Dermis lymphatic vessel endothelial cell (primary cell): ENCODE results near the gene C6orf89. TPM values are rescaled to one million over a fixed set of nuclear protein-coding genes. Genes with fewer than 3 reads are reported as not detected.

ENCODE experiments used
- total RNA-seq: library from RNA; depleted of rRNA; stranded (reverse); fragments of >200 nt; gene quantifications from 2 replicates; pipeline ENCODE4 v1.2.1, GENCODE V29; 2014

C6orf89 gene
- 26.3 and 27.6 TPM in 2 replicates for total RNA-seq

GRCh38 chr6:36885461-36886401, at the start of gene C6orf89:
Gene C6orf89 (plus strand): TSS chr6:36885952. CDS start chr6:36899445, 13,493 bp downstream.

GRCh38 chr6:36838896-36839748, 46.6 kb upstream of the C6orf89 start, which contains the start of gene CPNE5:
Gene CPNE5 (minus strand): TSS chr6:36839444. CDS start chr6:36839377, 67 bp downstream.

GRCh38 chr6:36874443-36875249, 11.1 kb upstream of the C6orf89 start, which contains the start of gene PPIL1:
Gene PPIL1 (minus strand): TSS chr6:36874803. CDS start chr6:36874772, 31 bp downstream.

GRCh38 chr6:36954262-36954931, 68.6 kb downstream of the C6orf89 start, which contains the start of gene PI16:
Gene PI16 (plus strand): TSS chr6:36954738. CDS start chr6:36954761, 23 bp downstream.

Other genes starting within 250 kb of the C6orf89 start
- gene CDKN1A, start 207.2 kb upstream of the C6orf89 start, total RNA-seq, result 63.7 and 94.0 TPM in 2 replicates
- gene RAB44, start 188.1 kb upstream of the C6orf89 start, total RNA-seq, result not detected in 2 replicates
- gene CPNE5, start 46.5 kb upstream of the C6orf89 start, total RNA-seq, result 4.2 and 4.4 TPM in 2 replicates
- 16.8 TPM in 2 replicates for gene PPIL1, start 11.1 kb upstream of the C6orf89 start, total RNA-seq
- gene PI16, start 68.8 kb downstream of the C6orf89 start, total RNA-seq, result under 0.01 TPM in 1 of 2 replicates, not detected in the other
- 179 and 227 TPM in 2 replicates for gene MTCH1, start 100.2 kb downstream of the C6orf89 start, total RNA-seq
- gene FGD2, start 119.7 kb downstream of the C6orf89 start, total RNA-seq, result not detected in 2 replicates